Panc1 (cell line): ENCODE measurements around the gene ZNF664. TPM values are rescaled to one million over a fixed set of nuclear protein-coding genes. Genes with fewer than 3 reads are reported as not detected.
A peak's percentile ranks its signal among the peaks of the same experiment; 100 is the strongest.

Source experiments
- ATAC-seq: fragments of 200-7000 bp; cut with Tn5 transposase; 2 replicates; pipeline ENCODE4 v1.9.1; 2020; ENCODE audit warnings: mild to moderate bottlenecking, moderate library complexity
- BruUV-seq: library from RNA; stranded (reverse); fragments of 400-500 nt; replicated peaks from 2 replicates; lab custom pipeline; 2021; lab: Mats Ljungman, UMichigan
- CTCF ChIA-PET: fragments of 300-600 bp; sonication (Branson Sonifier 250); formaldehyde crosslinking; loops from one replicate; lab custom pipeline; 2022; ENCODE audit warnings: antibody characterized with exemption; lab: Charles Lee
- POLR2A ChIA-PET: fragments of 300-600 bp; sonication (Branson Sonifier 250); formaldehyde crosslinking; loops from one replicate; lab custom pipeline; 2022; ENCODE audit warnings: antibody characterized with exemption; lab: Charles Lee
- DNase-seq: peaks from one replicate; pipeline ENCODE4 v3.0.0-alpha.2; 2010; ENCODE audit warnings: low read depth, low spot score
- H3K27ac ChIP-seq: 2 replicates; pipeline ENCODE4 v1.5.1; 2011; ENCODE audit warnings: mild to moderate bottlenecking, low read length, inconsistent platforms
- H3K27me3 ChIP-seq: fragments of 200-500 bp; sonication (Bioruptor generic); 2 replicates; pipeline ENCODE4 v1.6.0; 2014; ENCODE audit warnings: low read length, inconsistent platforms; ENCODE audit not compliant: control insufficient read depth, insufficient read depth
- H3K36me3 ChIP-seq: fragments of 200-500 bp; sonication (Bioruptor generic); 2 replicates; pipeline ENCODE4 v1.5.1; 2014; ENCODE audit warnings: inconsistent platforms, mild to moderate bottlenecking, low read length, moderate library complexity; ENCODE audit not compliant: control insufficient read depth, insufficient read depth
- H3K4me1 ChIP-seq: 2 replicates; pipeline ENCODE4 v1.5.1; 2011; ENCODE audit warnings: inconsistent platforms, mild to moderate bottlenecking, low read length, moderate library complexity; ENCODE audit not compliant: control insufficient read depth, insufficient read depth
- H3K4me3 ChIP-seq, 2 experiments: 2 replicates each; pipeline ENCODE4 v1.5.1; 2011 to 2012; ENCODE audit warnings: low read depth in 2 of 2, low read length in 2 of 2, mild to moderate bottlenecking in 2 of 2, inconsistent platforms in 1 of 2, moderate library complexity in 1 of 2
- H3K9me3 ChIP-seq: fragments of 200-500 bp; sonication (Bioruptor generic); 2 replicates; pipeline ENCODE4 v1.5.1; 2014; ENCODE audit warnings: low read depth, mild to moderate bottlenecking, inconsistent platforms, low read length, moderate library complexity; ENCODE audit not compliant: control insufficient read depth, insufficient read depth
- CTCF ChIP-seq: fragments of 450-650 bp; IDR thresholded peaks from 2 replicates; pipeline ENCODE4 v1.5.1; 2017; ENCODE audit warnings: mild to moderate bottlenecking
- POLR2AphosphoS5 ChIP-seq: IDR thresholded peaks from 2 replicates; pipeline ENCODE4 v1.6.1; 2012; ENCODE audit warnings: mild to moderate bottlenecking, low read depth, low read length, moderate library complexity
- REST ChIP-seq, 2 experiments: IDR thresholded peaks; 2 replicates each; pipeline ENCODE4 v1.6.1; 2011 to 2012; ENCODE audit warnings: low read depth in 2 of 2, control low read depth in 1 of 2, low read length in 1 of 2, mild to moderate bottlenecking in 1 of 2, moderate library complexity in 1 of 2; ENCODE audit not compliant: insufficient read depth in 1 of 2
- SIN3A ChIP-seq: IDR thresholded peaks from 2 replicates; pipeline ENCODE4 v1.6.1; 2012; ENCODE audit warnings: low read depth, mild to moderate bottlenecking, low read length, moderate library complexity, borderline replicate concordance; ENCODE audit not compliant: insufficient read depth
- TCF7L2 ChIP-seq: IDR thresholded peaks from 2 replicates; pipeline ENCODE4 v1.6.1; 2011; ENCODE audit warnings: mild to moderate bottlenecking, low read depth, low read length, inconsistent platforms
- in situ Hi-C: cut with HindIII; loops from 2 replicates; pipeline ENCODE4 v1.10.0; 2016; ENCODE audit warnings: low sequenced_read_pairs, low pct_unique_long_range_greater_than_20kb
- intact Hi-C: fragments of 100-400 bp; cut with micrococcal nuclease; formaldehyde crosslinking; loops from one replicate; pipeline ENCODE4 v1.10.0; 2022; ENCODE audit not compliant: unreplicated experiment
- total RNA-seq: library from RNA; stranded (reverse); gene quantifications from one replicate; pipeline ENCODE4 v1.2.1, GENCODE V29; 2021; ENCODE audit not compliant: unreplicated experiment

Gene ZNF664
- total RNA-seq, 1 experiment from 2014 or later, result 115 TPM

GRCh38 chr12:124025661-124026060, 52.6 kb downstream of the ZNF664 start:
- POLR2A ChIA-PET, result no interaction called here
- DNase-seq, result no peak
- no peaks in the 10 kb centered on the region for H3K36me3 ChIP-seq
- no peaks in the 10 kb centered on the region for H3K9me3 ChIP-seq
- in situ Hi-C loops (no loop called here), intact Hi-C loops (no loop called here)
- CTCF ChIA-PET, result no interaction called here
- ATAC-seq, result no peak
- H3K27ac ChIP-seq, result no peak overlapping the region
- no TSS peak for BruUV-seq
- H3K27me3 ChIP-seq, result no peaks in the 10 kb centered on the region
- TF ChIP-seq POLR2AphosphoS5 (no peak), TCF7L2 (no peak), SIN3A (no peak), REST (IDR thresholded peaks at IDR 0.05; ENCODE audit: insufficient read depth in 1 of 2, low read depth in 2 of 2, low read length in 1 of 2) (no peak), CTCF (no peak)
- no peaks in the 10 kb centered on the region for H3K4me1 ChIP-seq
- H3K4me3 ChIP-seq, result no peak overlapping the region

GRCh38 chr12:124026755-124027745, 54.0 kb downstream of the ZNF664 start:
- no peaks in the 10 kb centered on the region for H3K36me3 ChIP-seq
- no peaks in the 10 kb centered on the region for H3K27me3 ChIP-seq
- BruUV-seq, result no TSS peak
- CTCF ChIA-PET, result no interaction called here
- intact Hi-C loops, result no loop called here
- H3K9me3 ChIP-seq, result no peaks in the 10 kb centered on the region
- DNase-seq (peak; percentile 15), ATAC-seq (no peak)
- in situ Hi-C loops, result no loop called here
- no peaks in the 10 kb centered on the region for H3K4me1 ChIP-seq
- no peak overlapping the region for H3K4me3 ChIP-seq
- H3K27ac ChIP-seq, result no peak overlapping the region
- POLR2A ChIA-PET, result interaction anchor here (0.5 kb wide), 1 partner anchor 207 kb away, joined by 8 read pairs; no protein-coding TSS in a partner anchor
- TF ChIP-seq TCF7L2 (no peak), SIN3A (no peak), CTCF (no peak), POLR2AphosphoS5 (no peak), REST (IDR thresholded peaks at IDR 0.05; ENCODE audit: insufficient read depth in 1 of 2, low read depth in 2 of 2, low read length in 1 of 2) (no peak)
